Measurements from ENCODE around the gene RFTN1.

Gene RFTN1

DNA sequence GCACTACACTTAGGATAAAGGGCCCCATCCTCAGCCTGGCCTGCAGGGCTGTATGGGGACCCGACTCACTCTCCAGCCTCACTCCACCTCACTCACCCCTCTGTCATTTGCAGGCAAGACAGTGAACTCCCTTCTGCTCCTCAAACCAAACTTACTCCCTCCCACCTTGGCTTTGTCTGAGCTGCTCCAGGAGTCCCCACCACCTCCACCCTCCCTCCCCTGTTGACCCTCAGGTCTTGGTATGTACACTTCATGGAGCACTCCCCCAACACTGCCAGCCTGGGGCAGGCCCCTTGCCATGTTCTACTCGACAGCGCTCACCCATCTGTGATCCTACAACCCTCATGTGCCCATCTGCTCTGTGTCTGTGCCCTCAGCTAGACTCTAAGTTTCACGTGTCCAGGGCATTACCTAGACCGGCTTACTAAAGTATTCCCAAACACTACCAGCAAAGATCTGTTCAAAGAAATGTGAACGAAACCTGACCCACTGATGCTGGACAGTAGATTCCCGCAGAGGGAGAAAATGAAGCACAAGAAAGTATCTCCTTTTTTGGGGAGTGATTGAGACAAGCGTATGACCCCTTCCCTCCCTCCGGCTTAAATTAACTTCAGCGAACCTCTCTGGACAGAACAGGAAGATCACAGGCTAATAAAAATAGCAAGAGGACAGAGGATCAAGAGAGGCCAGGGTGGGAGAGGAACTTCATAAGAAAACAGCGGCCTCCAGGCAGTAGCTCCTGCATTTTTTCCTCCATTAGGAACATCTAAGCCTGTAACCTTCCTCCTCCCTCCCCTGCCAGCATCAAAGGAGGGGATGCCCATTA, 113.2 kb downstream of the RFTN1 start:
- no peak for DNase-seq (ENCODE audit: extremely low spot score)
- POLR2A ChIA-PET = no interaction called here
- CTCF ChIA-PET = interaction anchor here (0.7 kb wide), 1 partner anchor 76 kb away, joined by 3 read pairs; no protein-coding TSS in a partner anchor
- no peak for TF ChIP-seq TARDBP (IDR thresholded peaks at IDR 0.05)
- TF ChIP-seq ELF4 (IDR thresholded peaks at IDR 0.05) = no peak
- no peak for TF ChIP-seq CTBP1 (IDR thresholded peaks at IDR 0.05; ENCODE audit: borderline replicate concordance)
- TF ChIP-seq SP1 (IDR thresholded peaks at IDR 0.05) = no peak
- TF ChIP-seq FOXK2 (IDR thresholded peaks at IDR 0.05) = no peak
- TF ChIP-seq HDGF (IDR thresholded peaks at IDR 0.05; ENCODE audit: borderline replicate concordance) = no peak
- TF ChIP-seq NFRKB (IDR thresholded peaks at IDR 0.05) = no peak
- no peak for TF ChIP-seq L3MBTL2 (conservative IDR thresholded peaks at IDR 0.05)
- no peak for TF ChIP-seq ARNT (IDR thresholded peaks at IDR 0.05)
- no peak for TF ChIP-seq PKNOX1 (IDR thresholded peaks at IDR 0.05)
- no peak for TF ChIP-seq FOXM1 (IDR thresholded peaks at IDR 0.05; ENCODE audit: borderline replicate concordance)
- no peak for TF ChIP-seq FOXA1 (IDR thresholded peaks at IDR 0.05)
- TF ChIP-seq ZNF384 (IDR thresholded peaks at IDR 0.05) = no peak
- TF ChIP-seq SUZ12 (IDR thresholded peaks at IDR 0.05) = no peak
- no peak for TF ChIP-seq LEF1 (IDR thresholded peaks at IDR 0.05; ENCODE audit: borderline replicate concordance)
- no peak for TF ChIP-seq BHLHE40 (IDR thresholded peaks at IDR 0.05; ENCODE audit: borderline replicate concordance)

DNA sequence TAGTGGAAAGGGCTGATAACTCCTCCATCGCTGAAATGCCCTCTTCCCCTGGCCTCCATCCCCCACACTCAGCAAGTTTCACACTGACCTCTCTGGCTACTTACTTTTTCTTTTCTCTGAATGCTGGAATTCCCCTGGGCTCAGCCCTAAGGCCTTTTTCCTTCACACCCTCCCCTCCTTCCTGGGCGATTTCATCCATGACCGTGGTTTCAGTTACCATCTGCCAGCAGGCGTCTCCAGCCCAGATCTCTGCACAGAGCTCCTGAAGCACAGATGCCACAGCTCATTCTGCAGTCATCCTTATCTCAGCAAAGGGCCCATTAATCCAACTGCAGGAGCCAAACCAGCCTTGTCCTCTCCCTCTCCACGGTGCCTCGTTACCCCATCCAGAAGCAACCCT, 114.0 kb downstream of the RFTN1 start:
- DNase-seq (ENCODE audit: extremely low spot score) = peak; percentile 13
- TF ChIP-seq ELF4 (IDR thresholded peaks at IDR 0.05) = no peak
- TF ChIP-seq NFRKB (IDR thresholded peaks at IDR 0.05) = no peak
- TF ChIP-seq FOXM1 (IDR thresholded peaks at IDR 0.05; ENCODE audit: borderline replicate concordance) = no peak
- TF ChIP-seq FOXA1 (IDR thresholded peaks at IDR 0.05) = no peak
- no peak for TF ChIP-seq L3MBTL2 (conservative IDR thresholded peaks at IDR 0.05)
- no peak for TF ChIP-seq CTBP1 (IDR thresholded peaks at IDR 0.05; ENCODE audit: borderline replicate concordance)
- ChIA-PET CTCF (interaction anchor here (0.7 to 0.8 kb wide), 2 partner anchors 77 to 83 kb away, joined by 3 read pairs; no protein-coding TSS in a partner anchor), POLR2A (no interaction called here)

GRCh38 chr3:16398648-16399047, 114.9 kb downstream of the RFTN1 start:
- no peak for DNase-seq (ENCODE audit: extremely low spot score)
- no peak for TF ChIP-seq HDGF (IDR thresholded peaks at IDR 0.05; ENCODE audit: borderline replicate concordance)
- no peak for TF ChIP-seq ARNT (IDR thresholded peaks at IDR 0.05)
- TF ChIP-seq FOXK2 (IDR thresholded peaks at IDR 0.05) = no peak
- no peak for TF ChIP-seq SP1 (IDR thresholded peaks at IDR 0.05)
- no peak for TF ChIP-seq LEF1 (IDR thresholded peaks at IDR 0.05; ENCODE audit: borderline replicate concordance)
- no peak for TF ChIP-seq FOXM1 (IDR thresholded peaks at IDR 0.05; ENCODE audit: borderline replicate concordance)
- POLR2A ChIA-PET = no interaction called here
- CTCF ChIA-PET = no interaction called here

GRCh38 chr3:16396202-16396601, 117.3 kb downstream of the RFTN1 start:
- POLR2A ChIA-PET = no interaction called here
- no peak for TF ChIP-seq LEF1 (IDR thresholded peaks at IDR 0.05; ENCODE audit: borderline replicate concordance)
- no peak for TF ChIP-seq SP1 (IDR thresholded peaks at IDR 0.05)
- TF ChIP-seq HDGF (IDR thresholded peaks at IDR 0.05; ENCODE audit: borderline replicate concordance) = no peak
- TF ChIP-seq NFRKB (IDR thresholded peaks at IDR 0.05) = no peak
- TF ChIP-seq ARNT (IDR thresholded peaks at IDR 0.05) = no peak
- no peak for TF ChIP-seq ZNF384 (IDR thresholded peaks at IDR 0.05)
- no peak for TF ChIP-seq ELF4 (IDR thresholded peaks at IDR 0.05)
- TF ChIP-seq CTBP1 (IDR thresholded peaks at IDR 0.05; ENCODE audit: borderline replicate concordance) = no peak
- no peak for TF ChIP-seq L3MBTL2 (conservative IDR thresholded peaks at IDR 0.05)
- TF ChIP-seq SUZ12 (IDR thresholded peaks at IDR 0.05) = no peak
- TF ChIP-seq TARDBP (IDR thresholded peaks at IDR 0.05) = no peak
- no peak for TF ChIP-seq FOXK2 (IDR thresholded peaks at IDR 0.05)
- no peak for TF ChIP-seq FOXM1 (IDR thresholded peaks at IDR 0.05; ENCODE audit: borderline replicate concordance)
- TF ChIP-seq FOXA1 (IDR thresholded peaks at IDR 0.05) = no peak
- CTCF ChIA-PET = no interaction called here
- no peak for DNase-seq (ENCODE audit: extremely low spot score)

DNA sequence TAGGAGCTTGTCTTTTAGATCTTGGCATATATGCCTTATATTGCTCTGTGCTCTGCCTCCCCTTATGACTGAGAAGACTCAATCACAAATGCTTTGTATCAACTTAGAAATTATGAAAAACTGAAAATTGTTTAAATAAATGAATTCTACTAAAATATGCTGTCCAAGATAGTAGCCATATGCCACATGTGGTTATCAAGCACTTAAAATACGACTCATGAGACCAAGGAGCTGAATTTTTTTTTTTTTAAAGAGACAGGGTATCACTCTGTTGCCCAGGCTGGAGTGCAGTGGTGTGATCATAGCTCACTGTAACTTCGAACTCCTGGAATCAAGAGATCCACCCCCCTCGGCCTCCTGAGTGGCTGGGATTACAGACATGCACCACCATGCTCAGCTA, 118.3 kb downstream of the RFTN1 start:
- no peak for DNase-seq (ENCODE audit: extremely low spot score)
- TF ChIP-seq L3MBTL2 (conservative IDR thresholded peaks at IDR 0.05) = no peak
- no peak for TF ChIP-seq SP1 (IDR thresholded peaks at IDR 0.05)
- TF ChIP-seq PKNOX1 (IDR thresholded peaks at IDR 0.05) = no peak
- TF ChIP-seq BHLHE40 (IDR thresholded peaks at IDR 0.05; ENCODE audit: borderline replicate concordance) = no peak
- no peak for TF ChIP-seq FOXA1 (IDR thresholded peaks at IDR 0.05)
- TF ChIP-seq ZNF384 (IDR thresholded peaks at IDR 0.05) = no peak
- TF ChIP-seq FOXK2 (IDR thresholded peaks at IDR 0.05) = no peak
- TF ChIP-seq ARNT (IDR thresholded peaks at IDR 0.05) = no peak
- no peak for TF ChIP-seq NFRKB (IDR thresholded peaks at IDR 0.05)
- TF ChIP-seq TARDBP (IDR thresholded peaks at IDR 0.05) = no peak
- no peak for TF ChIP-seq HDGF (IDR thresholded peaks at IDR 0.05; ENCODE audit: borderline replicate concordance)
- no peak for TF ChIP-seq SUZ12 (IDR thresholded peaks at IDR 0.05)
- no peak for TF ChIP-seq FOXM1 (IDR thresholded peaks at IDR 0.05; ENCODE audit: borderline replicate concordance)
- TF ChIP-seq LEF1 (IDR thresholded peaks at IDR 0.05; ENCODE audit: borderline replicate concordance) = no peak
- no peak for TF ChIP-seq ELF4 (IDR thresholded peaks at IDR 0.05)
- TF ChIP-seq CTBP1 (IDR thresholded peaks at IDR 0.05; ENCODE audit: borderline replicate concordance) = no peak
- ChIA-PET POLR2A (no interaction called here), CTCF (no interaction called here)

- DNase-seq (ENCODE audit: extremely low spot score) = no peak
- TF ChIP-seq NFRKB (IDR thresholded peaks at IDR 0.05) = no peak
- no peak for TF ChIP-seq ZNF384 (IDR thresholded peaks at IDR 0.05)
- TF ChIP-seq FOXK2 (IDR thresholded peaks at IDR 0.05) = no peak
- ChIA-PET POLR2A (no interaction called here), CTCF (no interaction called here)
Measured at GRCh38 chr3:16394639-16395038, 118.9 kb downstream of the RFTN1 start.

All from HEK293T (cell line).